Measurements from ENCODE around the gene CNOT1. TPM values are rescaled to one million over a fixed set of nuclear protein-coding genes. Genes with fewer than 3 reads are reported as not detected.

CNOT1 gene
- polyA plus RNA-seq, 1 donor from 2014 or later = 66.2 TPM

DNA sequence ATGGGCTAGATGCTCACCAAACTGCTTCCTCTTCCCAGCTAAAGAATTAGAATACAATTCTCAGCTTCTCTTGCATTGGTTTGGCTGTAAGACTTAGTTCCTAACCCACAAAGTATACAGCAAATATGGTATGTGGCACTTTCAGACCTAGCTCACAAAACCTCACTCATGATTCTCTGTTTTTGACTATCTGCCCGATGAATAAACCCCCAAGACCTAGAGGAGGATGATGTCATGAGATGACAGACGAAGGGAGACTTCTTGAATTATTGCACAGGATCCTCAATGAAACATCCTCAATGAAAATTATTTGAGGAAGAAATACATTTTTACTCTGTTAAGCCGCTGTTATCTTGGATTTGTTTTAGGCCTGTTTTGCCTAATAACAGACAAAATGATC lies 14.3 kb downstream of the CNOT1 start:
- Histone ChIP-seq H3K9ac (ENCODE audit: low read length) (no peak overlapping the region), H3K4me3 (ENCODE audit: low read length) (no peak overlapping the region), H3K79me2 (replicated peaks; ENCODE audit: insufficient read depth, low read length) (peaks cover 46% of the 10 kb centered on the region), H3K9me3 (ENCODE audit: low read length) (no peaks in the 10 kb centered on the region), H3K9me2 (ENCODE audit: insufficient read depth, low read length) (no peaks in the 10 kb centered on the region), H3F3A (ENCODE audit: insufficient read depth, low read length, poor library complexity, severe bottlenecking) (no peaks in the 10 kb centered on the region), H4K20me1 (ENCODE audit: insufficient read depth) (no peaks in the 10 kb centered on the region), H3K36me3 (ENCODE audit: insufficient read depth, low read length) (no peaks in the 10 kb centered on the region), H2AFZ (ENCODE audit: low read depth, low read length) (no peak overlapping the region), H3K27me3 (ENCODE audit: insufficient read depth, low read depth, low read length) (no peaks in the 10 kb centered on the region), H3K4me2 (ENCODE audit: low read length) (no peak overlapping the region), H3K27ac (ENCODE audit: low read length) (no peak overlapping the region)
- TF ChIP-seq SMC3 (conservative IDR thresholded peaks at IDR 0.05; ENCODE audit: poor library complexity) (no peak), RAD21 (conservative IDR thresholded peaks at IDR 0.05) (no peak), MXI1 (conservative IDR thresholded peaks at IDR 0.05; ENCODE audit: poor library complexity, severe bottlenecking) (no peak), EZH2 (IDR thresholded peaks at IDR 0.05; ENCODE audit: borderline replicate concordance, insufficient read depth, low read length, poor library complexity, severe bottlenecking) (no peak), EP300 (conservative IDR thresholded peaks at IDR 0.05; ENCODE audit: poor library complexity, severe bottlenecking) (no peak), POLR2AphosphoS5 (IDR thresholded peaks at IDR 0.05) (no peak), TAF1 (IDR thresholded peaks at IDR 0.05; ENCODE audit: low read depth) (no peak)
- TF ChIP-seq, protein P1, sequence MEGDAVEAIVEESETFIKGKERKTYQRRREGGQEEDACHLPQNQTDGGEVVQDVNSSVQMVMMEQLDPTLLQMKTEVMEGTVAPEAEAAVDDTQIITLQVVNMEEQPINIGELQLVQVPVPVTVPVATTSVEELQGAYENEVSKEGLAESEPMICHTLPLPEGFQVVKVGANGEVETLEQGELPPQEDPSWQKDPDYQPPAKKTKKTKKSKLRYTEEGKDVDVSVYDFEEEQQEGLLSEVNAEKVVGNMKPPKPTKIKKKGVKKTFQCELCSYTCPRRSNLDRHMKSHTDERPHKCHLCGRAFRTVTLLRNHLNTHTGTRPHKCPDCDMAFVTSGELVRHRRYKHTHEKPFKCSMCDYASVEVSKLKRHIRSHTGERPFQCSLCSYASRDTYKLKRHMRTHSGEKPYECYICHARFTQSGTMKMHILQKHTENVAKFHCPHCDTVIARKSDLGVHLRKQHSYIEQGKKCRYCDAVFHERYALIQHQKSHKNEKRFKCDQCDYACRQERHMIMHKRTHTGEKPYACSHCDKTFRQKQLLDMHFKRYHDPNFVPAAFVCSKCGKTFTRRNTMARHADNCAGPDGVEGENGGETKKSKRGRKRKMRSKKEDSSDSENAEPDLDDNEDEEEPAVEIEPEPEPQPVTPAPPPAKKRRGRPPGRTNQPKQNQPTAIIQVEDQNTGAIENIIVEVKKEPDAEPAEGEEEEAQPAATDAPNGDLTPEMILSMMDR (IDR thresholded peaks at IDR 0.05; ENCODE audit: poor library complexity, severe bottlenecking) = no peak
- TF ChIP-seq, protein P2, sequence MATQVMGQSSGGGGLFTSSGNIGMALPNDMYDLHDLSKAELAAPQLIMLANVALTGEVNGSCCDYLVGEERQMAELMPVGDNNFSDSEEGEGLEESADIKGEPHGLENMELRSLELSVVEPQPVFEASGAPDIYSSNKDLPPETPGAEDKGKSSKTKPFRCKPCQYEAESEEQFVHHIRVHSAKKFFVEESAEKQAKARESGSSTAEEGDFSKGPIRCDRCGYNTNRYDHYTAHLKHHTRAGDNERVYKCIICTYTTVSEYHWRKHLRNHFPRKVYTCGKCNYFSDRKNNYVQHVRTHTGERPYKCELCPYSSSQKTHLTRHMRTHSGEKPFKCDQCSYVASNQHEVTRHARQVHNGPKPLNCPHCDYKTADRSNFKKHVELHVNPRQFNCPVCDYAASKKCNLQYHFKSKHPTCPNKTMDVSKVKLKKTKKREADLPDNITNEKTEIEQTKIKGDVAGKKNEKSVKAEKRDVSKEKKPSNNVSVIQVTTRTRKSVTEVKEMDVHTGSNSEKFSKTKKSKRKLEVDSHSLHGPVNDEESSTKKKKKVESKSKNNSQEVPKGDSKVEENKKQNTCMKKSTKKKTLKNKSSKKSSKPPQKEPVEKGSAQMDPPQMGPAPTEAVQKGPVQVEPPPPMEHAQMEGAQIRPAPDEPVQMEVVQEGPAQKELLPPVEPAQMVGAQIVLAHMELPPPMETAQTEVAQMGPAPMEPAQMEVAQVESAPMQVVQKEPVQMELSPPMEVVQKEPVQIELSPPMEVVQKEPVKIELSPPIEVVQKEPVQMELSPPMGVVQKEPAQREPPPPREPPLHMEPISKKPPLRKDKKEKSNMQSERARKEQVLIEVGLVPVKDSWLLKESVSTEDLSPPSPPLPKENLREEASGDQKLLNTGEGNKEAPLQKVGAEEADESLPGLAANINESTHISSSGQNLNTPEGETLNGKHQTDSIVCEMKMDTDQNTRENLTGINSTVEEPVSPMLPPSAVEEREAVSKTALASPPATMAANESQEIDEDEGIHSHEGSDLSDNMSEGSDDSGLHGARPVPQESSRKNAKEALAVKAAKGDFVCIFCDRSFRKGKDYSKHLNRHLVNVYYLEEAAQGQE (IDR thresholded peaks at IDR 0.05; ENCODE audit: borderline replicate concordance) = no peak

DNA sequence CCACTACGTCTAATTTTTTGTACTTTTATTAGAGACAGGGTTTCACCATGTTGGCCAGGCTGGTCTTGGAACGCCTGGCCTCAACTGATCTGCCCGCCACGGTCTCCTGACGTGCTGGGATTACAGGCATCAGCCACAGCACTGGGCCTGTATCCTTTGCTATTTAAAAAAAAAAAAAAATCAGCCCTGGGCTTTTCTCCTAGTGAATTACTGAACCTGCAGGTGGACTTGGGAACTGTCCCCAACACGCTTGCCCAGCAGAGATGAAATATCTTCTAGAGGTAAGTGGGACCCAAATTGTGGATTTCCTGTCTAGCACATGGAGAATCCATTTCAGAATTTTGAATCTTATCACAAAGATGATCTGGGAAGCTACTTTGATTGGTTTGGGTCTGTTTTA lies 14.8 kb downstream of the CNOT1 start:
- TF ChIP-seq EZH2 (IDR thresholded peaks at IDR 0.05; ENCODE audit: borderline replicate concordance, insufficient read depth, low read length, poor library complexity, severe bottlenecking) (no peak), EP300 (conservative IDR thresholded peaks at IDR 0.05; ENCODE audit: poor library complexity, severe bottlenecking) (no peak), SMC3 (conservative IDR thresholded peaks at IDR 0.05; ENCODE audit: poor library complexity) (no peak)
- TF ChIP-seq, protein P2 (IDR thresholded peaks at IDR 0.05; ENCODE audit: borderline replicate concordance) = no peak
- TF ChIP-seq, protein P1 (IDR thresholded peaks at IDR 0.05; ENCODE audit: poor library complexity, severe bottlenecking) = no peak

More for the DNA sequence above, 14.8 kb downstream of the CNOT1 start:
- Histone ChIP-seq H3K27ac (ENCODE audit: low read length) (no peak overlapping the region), H3K27me3 (ENCODE audit: insufficient read depth, low read depth, low read length) (no peaks in the 10 kb centered on the region), H3K9me3 (ENCODE audit: low read length) (no peaks in the 10 kb centered on the region), H4K20me1 (ENCODE audit: insufficient read depth) (no peaks in the 10 kb centered on the region), H3K4me3 (ENCODE audit: low read length) (no peak overlapping the region), H2AFZ (ENCODE audit: low read depth, low read length) (no peak overlapping the region), H3K4me2 (ENCODE audit: low read length) (no peak overlapping the region), H3K9ac (ENCODE audit: low read length) (no peak overlapping the region), H3K9me2 (ENCODE audit: insufficient read depth, low read length) (no peaks in the 10 kb centered on the region), H3K36me3 (ENCODE audit: insufficient read depth, low read length) (no peaks in the 10 kb centered on the region), H3F3A (ENCODE audit: insufficient read depth, low read length, poor library complexity, severe bottlenecking) (no peaks in the 10 kb centered on the region), H3K79me2 (replicated peaks; ENCODE audit: insufficient read depth, low read length) (peaks cover 46% of the 10 kb centered on the region)
